H1 (cell line): ENCODE data around the gene EPB41L2. TPM values are rescaled to one million over a fixed set of nuclear protein-coding genes. Genes with fewer than 3 reads are reported as not detected.

Experiments
- CTCF ChIA-PET: fragments of 300-600 bp; sonication (Branson Sonifier 250); formaldehyde crosslinking; loops from one replicate; lab custom pipeline; 2021; ENCODE audit not compliant: partially characterized antibody; lab: Charles Lee
- POLR2A ChIA-PET: fragments of 300-600 bp; sonication (Branson Sonifier 250); formaldehyde crosslinking; loops from one replicate; lab custom pipeline; 2021; ENCODE audit warnings: inconsistent platforms; ENCODE audit not compliant: partially characterized antibody; lab: Charles Lee
- DNase-seq, 2 experiments: peaks; one replicate each; pipeline versions ENCODE4 v3.0.0 to v3.0.0-alpha.2; 2010 to 2022; ENCODE audit warnings: low spot score in 2 of 2, low read depth in 1 of 2, mixed read lengths in 1 of 2
- FAIRE-seq: peaks from 2 replicates; lab custom pipeline; 2011; peaks lifted over from hg19 to GRCh38; lab: Jason Lieb, UNC
- H2AFZ ChIP-seq: 2 replicates; pipeline ENCODE4 v1.8.1; 2012; ENCODE audit warnings: low read length, inconsistent platforms
- H2AK5ac ChIP-seq: 2 replicates; pipeline ENCODE4 v1.6.1; 2013; ENCODE audit warnings: low read depth, low read length
- H2BK120ac ChIP-seq: replicated peaks from 2 replicates; pipeline ENCODE3; 2013; ENCODE audit warnings: low read depth, low read length, inconsistent platforms
- H2BK12ac ChIP-seq: 2 replicates; pipeline ENCODE4 v1.6.1; 2013; ENCODE audit warnings: low read depth, low read length
- H2BK15ac ChIP-seq: 2 replicates; pipeline ENCODE4 v1.6.1; 2013; ENCODE audit warnings: low read length
- H2BK20ac ChIP-seq: 2 replicates; pipeline ENCODE4 v1.6.1; 2013; ENCODE audit warnings: low read length
- H2BK5ac ChIP-seq: 2 replicates; pipeline ENCODE4 v1.6.1; 2013; ENCODE audit warnings: low read depth, low read length
- H3K14ac ChIP-seq: 2 replicates; pipeline ENCODE4 v1.6.1; 2013; ENCODE audit warnings: inconsistent platforms; ENCODE audit not compliant: insufficient read length
- H3K18ac ChIP-seq: 2 replicates; pipeline ENCODE4 v1.6.1; 2013; ENCODE audit warnings: low read length; ENCODE audit errors: extremely low read depth
- H3K23ac ChIP-seq: 2 replicates; pipeline ENCODE4 v1.6.1; 2013; ENCODE audit warnings: inconsistent platforms; ENCODE audit not compliant: insufficient read length
- H3K23me2 ChIP-seq: 2 replicates; pipeline ENCODE4 v1.6.1; 2013; ENCODE audit warnings: low read depth, low read length
- H3K27ac ChIP-seq: 2 replicates; pipeline ENCODE4 v1.6.1; 2011; ENCODE audit warnings: low read depth, low read length, inconsistent platforms
- H3K27me3 ChIP-seq, 4 experiments: replicated peaks in 1 of 4; 1 replicate in 1 of 4; 2 replicates in 3 of 4; pipeline versions ENCODE4 v1.6.1 to v1.8.1; 2011 to 2013; ENCODE audit warnings: low read length in 3 of 4, mild to moderate bottlenecking in 3 of 4, inconsistent platforms in 2 of 4, mixed read lengths in 2 of 4, moderate library complexity in 1 of 4; ENCODE audit not compliant: control insufficient read depth in 3 of 4, insufficient read depth in 3 of 4; ENCODE audit errors: extremely low read depth in 1 of 4
- H3K36me3 ChIP-seq, 4 experiments: 2 replicates each; pipeline versions ENCODE4 v1.6.1 to v1.8.1; 2011 to 2013; ENCODE audit warnings: mild to moderate bottlenecking in 4 of 4, low read length in 3 of 4, moderate library complexity in 2 of 4, control low read depth in 1 of 4, inconsistent platforms in 1 of 4; ENCODE audit not compliant: insufficient read depth in 4 of 4, control insufficient read depth in 2 of 4
- H3K4ac ChIP-seq: replicated peaks from 2 replicates; pipeline ENCODE3; 2013; ENCODE audit warnings: low read length, low read depth, mixed read lengths, inconsistent platforms; ENCODE audit not compliant: insufficient read length
- H3K4me1 ChIP-seq, 4 experiments: replicated peaks in 1 of 4; 1 replicate in 1 of 4; 2 replicates in 3 of 4; pipeline versions ENCODE4 v1.6.1 to v1.8.1; 2011 to 2013; ENCODE audit warnings: low read length in 3 of 4, inconsistent platforms in 2 of 4, mixed read lengths in 1 of 4; ENCODE audit not compliant: insufficient read depth in 4 of 4, control insufficient read depth in 3 of 4
- H3K4me2 ChIP-seq, 2 experiments: 2 replicates each; pipeline versions ENCODE4 v1.6.1 to v1.8.1; 2011 to 2013; ENCODE audit warnings: low read depth in 2 of 2, low read length in 2 of 2, control low read depth in 1 of 2, inconsistent platforms in 1 of 2, mild to moderate bottlenecking in 1 of 2; ENCODE audit not compliant: insufficient read depth in 1 of 2
- H3K4me3 ChIP-seq, 4 experiments: fragments of 200-600, 300-600 bp in 1 of 4; sonication (generic), shearing (Covaris generic), sonication (Bioruptor Twin) in 1 of 4; 2 replicates each; pipeline versions ENCODE4 v1.5.1 to v1.8.1; 2011 to 2016; ENCODE audit warnings: low read length in 4 of 4, low read depth in 3 of 4, control low read depth in 2 of 4, inconsistent platforms in 2 of 4, mild to moderate bottlenecking in 2 of 4, mixed read lengths in 1 of 4, moderate library complexity in 1 of 4; ENCODE audit not compliant: insufficient read depth in 2 of 4; ENCODE audit errors: extremely low read depth in 1 of 4
- H3K56ac ChIP-seq: replicated peaks from 2 replicates; pipeline ENCODE3; 2013; ENCODE audit warnings: low read depth, mild to moderate bottlenecking, mixed read lengths, low read length, inconsistent platforms; ENCODE audit not compliant: insufficient read length
- H3K79me1 ChIP-seq: 2 replicates; pipeline ENCODE4 v1.6.1; 2013; ENCODE audit warnings: low read depth, low read length, control low read depth
- H3K79me2 ChIP-seq, 2 experiments: 2 replicates each; pipeline versions ENCODE4 v1.6.1 to v1.8.1; 2012 to 2013; ENCODE audit warnings: low read length in 2 of 2, mild to moderate bottlenecking in 2 of 2, inconsistent platforms in 1 of 2; ENCODE audit not compliant: insufficient read depth in 2 of 2, control insufficient read depth in 1 of 2
- H3K9ac ChIP-seq, 4 experiments: replicated peaks in 1 of 4; 1 replicate in 1 of 4; 2 replicates in 3 of 4; pipeline versions ENCODE4 v1.6.1 to v1.8.1; 2011 to 2013; ENCODE audit warnings: low read depth in 3 of 4, low read length in 3 of 4, control low read depth in 2 of 4, mild to moderate bottlenecking in 2 of 4, moderate library complexity in 2 of 4, inconsistent platforms in 1 of 4; ENCODE audit errors: extremely low read depth in 1 of 4
- H3K9me3 ChIP-seq, 2 experiments: 2 replicates each; pipeline versions ENCODE4 v1.6.1 to v1.8.1; 2012 to 2013; ENCODE audit warnings: mild to moderate bottlenecking in 2 of 2, moderate library complexity in 2 of 2, control low read depth in 1 of 2, inconsistent platforms in 1 of 2, low read depth in 1 of 2, low read length in 1 of 2, mixed read lengths in 1 of 2; ENCODE audit not compliant: insufficient read depth in 2 of 2
- H4K20me1 ChIP-seq, 2 experiments: replicated peaks in 1 of 2; 2 replicates each; pipeline versions ENCODE3 to v1.8.1; 2011 to 2013; ENCODE audit warnings: inconsistent platforms in 2 of 2, low read length in 2 of 2, mild to moderate bottlenecking in 1 of 2; ENCODE audit not compliant: insufficient read depth in 2 of 2, control insufficient read depth in 1 of 2
- H4K5ac ChIP-seq: 2 replicates; pipeline ENCODE4 v1.6.1; 2013; ENCODE audit warnings: low read length, low read depth, mixed read lengths, inconsistent platforms; ENCODE audit not compliant: insufficient read length
- H4K8ac ChIP-seq: 2 replicates; pipeline ENCODE4 v1.8.0; 2013; ENCODE audit warnings: mild to moderate bottlenecking, moderate library complexity, low read length, inconsistent platforms; ENCODE audit not compliant: insufficient read depth; ENCODE audit errors: extremely low read depth
- H4K91ac ChIP-seq: replicated peaks from 2 replicates; pipeline ENCODE3; 2013; ENCODE audit warnings: low read length, mixed read lengths, inconsistent platforms; ENCODE audit not compliant: insufficient read length
- EZH2 ChIP-seq: fragments of 200-600 bp; sonication (generic); IDR thresholded peaks from 2 replicates; pipeline ENCODE4 v1.7.1; 2012; ENCODE audit warnings: low read depth, mild to moderate bottlenecking, moderate library complexity, low read length, inconsistent platforms; ENCODE audit not compliant: severe bottlenecking
- WGBS, 2 experiments: shearing (Covaris generic) in 1 of 2; methylation state at CpG; one replicate each; pipeline versions ENCODE4 v1.1.6 to v1.1.7; 2013 to 2015; ENCODE audit warnings: low lambda C conversion rate in 2 of 2, mixed read lengths in 2 of 2, inconsistent platforms in 1 of 2, low coverage in 1 of 2, missing lambda C conversion rate in 1 of 2; ENCODE audit not compliant: insufficient replicate concordance in 2 of 2, insufficient coverage in 1 of 2, insufficient read length in 1 of 2; ENCODE audit errors: extremely low coverage in 1 of 2, missing lambda C conversion rate in 1 of 2; 5-methylcytosine and 5-hydroxymethylcytosine counted together
- polyA plus RNA-seq, 7 experiments: library from polyadenylated mRNA; depleted of rRNA in 3 of 7; stranded (reverse) in 5 of 7; unstranded in 2 of 7; fragments of >200 nt in 5 of 7; fragments of 200-250 nt in 2 of 7; gene quantifications; 1 replicate in 5 of 7; 2 replicates in 1 of 7; 4 replicates in 1 of 7; pipeline versions ENCODE4 v1.2.1 to v1.2.3, GENCODE V29; 2011 to 2013; ENCODE audit warnings: missing spikeins in 2 of 7, mixed read lengths in 2 of 7
- total RNA-seq: library from RNA; stranded (reverse); fragmentation: NEBNext Ultra II Directional; extraction: Animal tissue kit (Norgen Biotek cat#: 25700); gene quantifications from 2 replicates; pipeline ENCODE4 v1.2.1, GENCODE V29; 2021
- TF ChIP-seq, protein P1 (sequence below): IDR thresholded peaks from 2 replicates; pipeline ENCODE4 v1.6.1; 2012; ENCODE audit warnings: low read length, inconsistent platforms

EPB41L2 gene
- total and polyA plus RNA-seq, 2 of the 8 experiments (the other 6 are each of a cell fraction or from before 2014, with no cell fraction given), result 22.5 to 123 TPM

DNA sequence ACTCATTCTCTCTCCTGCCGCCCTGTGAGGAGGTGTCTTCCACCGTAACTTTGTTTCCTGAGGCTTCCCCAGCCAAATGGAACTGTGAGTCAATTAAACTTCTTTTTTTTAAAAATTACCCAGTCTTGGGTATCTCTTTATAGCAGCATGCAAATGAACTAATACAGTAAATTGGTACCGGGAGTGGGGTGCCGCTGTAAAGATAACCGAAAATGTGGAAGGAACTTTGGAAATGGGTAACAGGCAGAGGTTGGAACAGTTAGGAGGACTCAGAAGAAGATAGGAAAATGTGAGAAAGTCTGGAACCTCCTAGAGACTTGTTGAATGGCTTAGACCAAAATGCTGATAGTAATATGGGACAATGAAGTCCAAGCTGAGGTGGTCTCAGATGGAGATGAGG, 55.8 kb downstream of the EPB41L2 start:
- TF ChIP-seq, protein P1, sequence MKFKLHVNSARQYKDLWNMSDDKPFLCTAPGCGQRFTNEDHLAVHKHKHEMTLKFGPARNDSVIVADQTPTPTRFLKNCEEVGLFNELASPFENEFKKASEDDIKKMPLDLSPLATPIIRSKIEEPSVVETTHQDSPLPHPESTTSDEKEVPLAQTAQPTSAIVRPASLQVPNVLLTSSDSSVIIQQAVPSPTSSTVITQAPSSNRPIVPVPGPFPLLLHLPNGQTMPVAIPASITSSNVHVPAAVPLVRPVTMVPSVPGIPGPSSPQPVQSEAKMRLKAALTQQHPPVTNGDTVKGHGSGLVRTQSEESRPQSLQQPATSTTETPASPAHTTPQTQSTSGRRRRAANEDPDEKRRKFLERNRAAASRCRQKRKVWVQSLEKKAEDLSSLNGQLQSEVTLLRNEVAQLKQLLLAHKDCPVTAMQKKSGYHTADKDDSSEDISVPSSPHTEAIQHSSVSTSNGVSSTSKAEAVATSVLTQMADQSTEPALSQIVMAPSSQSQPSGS, result no peak
- no peak for TF ChIP-seq EZH2
- Histone ChIP-seq H4K91ac (no peak overlapping the region), H3K9ac (no peak overlapping the region), H3K14ac (no peak overlapping the region), H3K27ac (no peak overlapping the region), H3K4ac (no peak overlapping the region), H3K36me3 (peaks cover 0 to 4% (median 0%) of the 10 kb centered on the region in 4 experiments; a peak in 2 of 8 replicates), H3K4me1 (peaks cover 5 to 8% (median 6%) of the 10 kb centered on the region in 4 experiments; a peak in 4 of 7 replicates), H4K20me1 (no peaks in the 10 kb centered on the region), H4K8ac (no peak overlapping the region), H3K56ac (no peak overlapping the region), H3K4me2 (no peak overlapping the region), H3K23ac (no peak overlapping the region), H3K4me3 (no peak overlapping the region), H3K27me3 (no peaks in the 10 kb centered on the region), H2AFZ (no peak overlapping the region), H2BK5ac (no peak overlapping the region), H3K9me3 (peaks cover 25 to 30% of the 10 kb centered on the region in 2 experiments), H4K5ac (no peak overlapping the region), H2BK12ac (no peak overlapping the region), H2AK5ac (no peak overlapping the region), H3K79me1 (peaks cover 5% of the 10 kb centered on the region), H3K79me2 (peaks cover 0 to 57% of the 10 kb centered on the region in 2 experiments; a peak in 3 of 4 replicates), H2BK20ac (no peak overlapping the region), H3K18ac (no peak overlapping the region), H3K23me2 (0 out of 2 replicates have a peak, but pooled peaks cover 2% of the 10 kb centered on the region), H2BK15ac (no peak overlapping the region), H2BK120ac (no peak overlapping the region)
- WGBS, 2 experiments, result 94% methylated on average over 5 of the region's 5 CpGs; no CpG with 5 or more reads in 1 of the 2 experiments
- DNase-seq (no peak), FAIRE-seq (no peak)
- ChIA-PET CTCF (interaction anchor here (1.0 kb wide), 1 partner anchor 9 kb away, joined by 3 read pairs; no protein-coding TSS in a partner anchor), POLR2A (interaction anchor here (1.6 kb wide), 1 partner anchor 9 kb away, joined by 4 read pairs; no protein-coding TSS in a partner anchor)
